ENCODE results near the gene SHB. TPM values are rescaled to one million over a fixed set of nuclear protein-coding genes. Genes with fewer than 3 reads are reported as not detected.

Gene SHB
- total RNA-seq, 2 donors from 2014 or later: 41.7 to 57.9 TPM

DNA sequence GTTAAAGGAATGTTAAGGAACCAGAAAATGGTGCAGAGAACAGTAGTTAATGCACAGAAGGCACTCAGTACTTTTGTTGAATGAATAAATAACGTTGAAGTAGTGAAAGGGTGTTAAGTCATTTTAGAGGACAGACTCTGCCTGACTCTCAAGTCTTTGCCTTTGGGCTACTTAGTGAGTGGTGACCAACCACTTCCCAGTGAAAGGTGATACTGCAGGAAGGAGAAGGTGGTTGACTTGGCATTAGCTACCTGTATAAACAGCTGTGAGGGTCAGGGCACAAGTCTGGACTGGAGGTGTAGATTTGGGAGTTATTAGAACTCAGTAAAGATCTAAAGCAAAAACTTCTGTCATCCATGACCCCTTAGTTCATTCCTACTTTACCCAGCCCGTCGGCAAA is 4.9 kb upstream of the SHB start:
- ATAC-seq (ENCODE audit: insufficient number of reproducible peaks, low FRiP score, low read depth) (no peak), DNase-seq (ENCODE audit: low spot score) (no peak)
- Histone ChIP-seq H3K9me3 (no peaks in the 10 kb centered on the region), H3K27ac (no peak overlapping the region), H3K4me1 (ENCODE audit: control insufficient read depth in 1 of 2, low read depth in 2 of 2) (peaks cover 7% of the 10 kb centered on the region in 2 donors), H3K36me3 (no peaks in the 10 kb centered on the region), H3K4me3 (no peak overlapping the region), H3K27me3 (replicated peaks; ENCODE audit: insufficient read depth) (no peaks in the 10 kb centered on the region)
- TF ChIP-seq, protein P1, sequence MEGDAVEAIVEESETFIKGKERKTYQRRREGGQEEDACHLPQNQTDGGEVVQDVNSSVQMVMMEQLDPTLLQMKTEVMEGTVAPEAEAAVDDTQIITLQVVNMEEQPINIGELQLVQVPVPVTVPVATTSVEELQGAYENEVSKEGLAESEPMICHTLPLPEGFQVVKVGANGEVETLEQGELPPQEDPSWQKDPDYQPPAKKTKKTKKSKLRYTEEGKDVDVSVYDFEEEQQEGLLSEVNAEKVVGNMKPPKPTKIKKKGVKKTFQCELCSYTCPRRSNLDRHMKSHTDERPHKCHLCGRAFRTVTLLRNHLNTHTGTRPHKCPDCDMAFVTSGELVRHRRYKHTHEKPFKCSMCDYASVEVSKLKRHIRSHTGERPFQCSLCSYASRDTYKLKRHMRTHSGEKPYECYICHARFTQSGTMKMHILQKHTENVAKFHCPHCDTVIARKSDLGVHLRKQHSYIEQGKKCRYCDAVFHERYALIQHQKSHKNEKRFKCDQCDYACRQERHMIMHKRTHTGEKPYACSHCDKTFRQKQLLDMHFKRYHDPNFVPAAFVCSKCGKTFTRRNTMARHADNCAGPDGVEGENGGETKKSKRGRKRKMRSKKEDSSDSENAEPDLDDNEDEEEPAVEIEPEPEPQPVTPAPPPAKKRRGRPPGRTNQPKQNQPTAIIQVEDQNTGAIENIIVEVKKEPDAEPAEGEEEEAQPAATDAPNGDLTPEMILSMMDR (IDR thresholded peaks at IDR 0.05): no peak

DNA sequence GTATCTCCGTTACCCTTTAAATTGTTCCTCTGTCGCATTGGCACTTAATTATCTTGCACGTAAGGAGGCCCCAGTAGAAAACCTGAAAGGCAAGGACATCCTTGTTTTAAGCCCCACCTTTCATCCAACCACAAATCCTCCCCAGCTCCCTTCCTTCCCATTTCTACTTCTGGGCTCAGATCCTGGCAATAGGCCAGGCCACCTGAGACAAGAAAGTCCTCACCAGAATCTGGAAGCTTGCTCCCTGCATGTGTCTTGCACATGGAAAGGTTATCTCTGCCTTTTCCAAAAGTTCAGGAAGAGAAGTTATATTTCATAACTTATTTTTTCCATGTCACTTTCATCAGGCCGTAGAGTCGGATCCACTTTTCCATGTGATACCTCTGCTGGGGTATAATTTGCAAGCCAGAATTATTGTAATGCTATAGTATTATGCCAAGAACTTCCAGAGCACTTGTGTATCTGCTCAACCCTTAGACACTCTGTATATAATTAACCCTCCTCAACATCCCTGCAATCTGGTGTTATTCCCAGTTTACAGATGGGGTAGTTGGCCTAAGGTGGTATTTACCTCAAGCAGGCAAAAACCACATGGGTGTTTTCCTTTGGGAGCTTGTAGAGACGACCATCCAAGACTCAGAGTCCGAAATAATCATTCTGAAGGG is 2.6 kb upstream of the SHB start:
- ATAC-seq (ENCODE audit: insufficient number of reproducible peaks, low FRiP score, low read depth) (no peak), DNase-seq (ENCODE audit: low spot score) (no peak)
- Histone ChIP-seq H3K4me1 (ENCODE audit: control insufficient read depth in 1 of 2, low read depth in 2 of 2) (peaks cover 7% of the 10 kb centered on the region in 2 donors), H3K4me3 (no peak overlapping the region), H3K27ac (no peak overlapping the region), H3K36me3 (no peaks in the 10 kb centered on the region), H3K9me3 (no peaks in the 10 kb centered on the region), H3K27me3 (replicated peaks; ENCODE audit: insufficient read depth) (no peaks in the 10 kb centered on the region)
- TF ChIP-seq, protein P1 (IDR thresholded peaks at IDR 0.05): no peak

DNA sequence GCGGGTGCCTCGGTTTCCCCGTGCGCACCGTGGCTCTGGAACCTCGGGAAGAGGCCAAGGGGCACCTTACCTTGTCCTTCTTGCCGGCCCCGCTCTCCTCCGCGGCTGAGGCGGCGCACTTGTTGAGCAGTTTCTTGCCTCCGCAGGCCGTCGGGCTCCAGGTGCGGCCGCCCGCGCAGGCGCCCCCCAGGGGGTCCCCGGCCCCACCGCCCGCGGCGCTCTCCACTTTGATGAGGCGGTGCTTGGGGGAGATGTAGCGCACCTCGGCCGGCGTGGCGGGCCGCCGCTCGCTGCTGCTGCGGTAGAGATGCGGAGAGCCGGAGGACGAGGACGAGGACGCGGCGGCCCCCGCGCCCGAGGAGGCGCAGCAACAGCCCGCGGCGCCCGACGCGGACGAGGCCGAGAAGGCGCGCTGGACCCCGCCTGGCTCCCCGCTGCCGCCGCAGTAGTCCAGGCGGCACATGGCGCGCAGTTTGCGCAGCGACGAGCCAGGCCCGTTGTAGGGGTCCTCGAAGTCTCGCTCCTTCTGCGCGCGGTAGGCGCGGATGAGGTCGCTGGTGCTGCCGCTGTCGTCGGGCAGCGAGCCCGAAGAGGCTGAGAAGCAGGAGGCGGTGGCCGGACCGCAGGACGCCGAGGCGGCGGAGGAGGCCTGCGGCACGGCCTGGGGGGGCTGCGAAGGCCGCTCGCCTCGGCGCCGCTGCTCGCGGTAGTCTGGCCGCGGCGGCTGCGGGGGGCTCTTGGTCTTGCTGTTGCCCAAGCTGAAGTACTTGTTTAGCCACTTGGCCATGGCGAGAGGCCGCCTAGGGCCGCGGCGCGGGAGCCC is 957 bp downstream of the SHB start:
- Histone ChIP-seq H3K4me3 (peak overlapping the region; percentile 88), H3K4me1 (ENCODE audit: control insufficient read depth in 1 of 2, low read depth in 2 of 2) (peaks cover 14 to 34% of the 10 kb centered on the region in 2 donors), H3K27me3 (replicated peaks; ENCODE audit: insufficient read depth) (no peaks in the 10 kb centered on the region), H3K9me3 (no peaks in the 10 kb centered on the region), H3K27ac (peak overlapping the region; percentile 88 to 92), H3K36me3 (no peaks in the 10 kb centered on the region)
- TF ChIP-seq, protein P1 (IDR thresholded peaks at IDR 0.05): no peak
- DNase-seq (ENCODE audit: low spot score) (no peak), ATAC-seq (ENCODE audit: insufficient number of reproducible peaks, low FRiP score, low read depth) (no peak)

DNA sequence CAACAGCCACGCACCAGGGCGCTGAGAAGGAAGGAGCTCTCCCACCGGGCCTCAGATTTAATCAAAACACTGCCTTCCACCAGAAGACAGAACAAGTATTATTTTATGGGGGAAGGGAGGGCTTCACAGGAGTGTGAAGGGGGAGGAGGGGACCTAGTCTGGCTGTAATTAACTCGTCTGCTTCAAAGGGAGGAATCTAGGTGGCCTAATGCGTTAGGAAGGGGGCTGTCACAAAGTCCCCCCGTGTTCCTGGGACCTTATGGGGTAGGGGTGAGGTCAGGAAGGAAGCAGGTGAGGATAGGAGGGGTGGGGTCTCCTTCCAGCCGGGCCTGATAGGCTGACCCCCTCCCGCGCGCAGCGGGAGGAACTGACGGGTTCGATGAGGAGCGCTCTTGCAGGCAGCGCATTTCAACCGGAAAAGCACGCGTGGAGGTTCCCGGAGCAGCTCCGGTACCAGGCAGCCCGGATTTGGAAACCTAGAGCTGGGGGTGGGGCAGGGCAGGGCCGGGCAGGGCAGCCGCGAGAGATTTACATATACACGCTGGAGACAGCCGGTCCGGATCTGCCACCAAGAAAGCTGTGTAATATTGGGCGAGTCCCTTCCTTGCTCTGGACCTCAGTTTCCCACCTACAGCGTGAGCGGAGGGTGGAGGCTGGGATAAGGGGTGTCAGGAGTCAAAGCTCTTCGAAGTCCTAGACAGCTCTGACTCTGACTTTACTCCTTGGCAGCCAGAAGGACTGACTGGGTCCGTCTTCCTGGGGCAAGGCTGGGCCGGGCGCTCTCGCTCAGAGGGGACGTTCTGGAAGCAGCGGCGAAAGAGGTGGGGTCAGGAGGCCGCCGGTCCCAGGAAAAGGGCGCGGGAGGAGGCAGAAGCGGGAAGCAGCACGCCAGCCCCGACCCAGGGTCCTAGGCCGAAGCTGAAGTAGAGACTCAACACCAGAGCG is 1.8 kb downstream of the SHB start:
- peaks cover 14 to 43% of the 10 kb centered on the region in 2 donors for H3K4me1 ChIP-seq (ENCODE audit: control insufficient read depth in 1 of 2, low read depth in 2 of 2)
- TF ChIP-seq, protein P1 (IDR thresholded peaks at IDR 0.05): no peak
- H3K27me3 ChIP-seq (replicated peaks; ENCODE audit: insufficient read depth): no peaks in the 10 kb centered on the region
- ATAC-seq (ENCODE audit: insufficient number of reproducible peaks, low FRiP score, low read depth) (peak; percentile 8), DNase-seq (ENCODE audit: low spot score) (peak; percentile 27)
- H3K36me3 ChIP-seq: no peaks in the 10 kb centered on the region
- no peaks in the 10 kb centered on the region for H3K9me3 ChIP-seq
- peak overlapping the region; percentile 88 to 92 for H3K27ac ChIP-seq
- peak overlapping the region; percentile 88 for H3K4me3 ChIP-seq

Measured in thoracic aorta (tissue), 2 donors.